Spleen (tissue), 11 donors: Measurements from ENCODE around the gene NFYB. TPM values are rescaled to one million over a fixed set of nuclear protein-coding genes. Genes with fewer than 3 reads are reported as not detected.

Source experiments
- DNase-seq: peaks from one replicate; pipeline ENCODE4 v3.0.0-alpha.2; 2020
- H3K27ac ChIP-seq, 8 donors: fragments of 200-600 bp; sonication (generic) in 7 of 8; 1 replicate in 4 of 8; 2 replicates in 4 of 8; pipeline versions ENCODE4 v1.5.0 to v1.8.0; 2016 to 2021; ENCODE audit warnings: inconsistent platforms in 4 of 8, mild to moderate bottlenecking in 4 of 8, moderate library complexity in 1 of 8
- H3K27me3 ChIP-seq, 7 donors: fragments of 200-600 bp; sonication (generic) in 6 of 7; replicated peaks in 1 of 7; 1 replicate in 4 of 7; 2 replicates in 3 of 7; pipeline versions ENCODE4 v1.5.0 to v1.8.0; 2016 to 2021; ENCODE audit warnings: inconsistent platforms in 3 of 7, mild to moderate bottlenecking in 1 of 7
- H3K36me3 ChIP-seq, 6 donors: fragments of 200-600 bp; sonication (generic) in 5 of 6; 1 replicate in 4 of 6; 2 replicates in 2 of 6; pipeline versions ENCODE4 v1.5.0 to v1.8.0; 2016 to 2021; ENCODE audit warnings: inconsistent platforms in 2 of 6
- H3K4me1 ChIP-seq, 6 donors: fragments of 200-600 bp; sonication (generic) in 5 of 6; 1 replicate in 3 of 6; 2 replicates in 3 of 6; pipeline versions ENCODE4 v1.5.0 to v1.8.0; 2016 to 2021; ENCODE audit warnings: inconsistent platforms in 3 of 6
- H3K4me3 ChIP-seq, 8 donors: fragments of 200-600 bp; sonication (generic) in 7 of 8; 1 replicate in 4 of 8; 2 replicates in 4 of 8; pipeline versions ENCODE4 v1.5.0 to v1.8.0; 2016 to 2021; ENCODE audit warnings: inconsistent platforms in 4 of 8, mild to moderate bottlenecking in 4 of 8, moderate library complexity in 2 of 8
- H3K9me3 ChIP-seq, 8 donors: fragments of 200-600 bp; sonication (generic) in 7 of 8; 1 replicate in 4 of 8; 2 replicates in 4 of 8; pipeline versions ENCODE4 v1.5.0 to v1.8.0; 2016 to 2021; ENCODE audit warnings: inconsistent platforms in 4 of 8
- POLR2A ChIP-seq, 3 donors: fragments of 450-650 bp; IDR thresholded peaks; one replicate each; pipeline ENCODE4 v1.5.1; 2017; ENCODE audit warnings: antibody characterized with exemption in 3 of 3, mild to moderate bottlenecking in 1 of 3
- POLR2AphosphoS5 ChIP-seq, 3 donors: sonication (generic); formaldehyde crosslinking; IDR thresholded peaks; one replicate each; pipeline ENCODE4 v1.5.1; 2017; ENCODE audit warnings: antibody characterized with exemption in 3 of 3
- WGBS, 5 donors: extraction: QIAGEN DNeasy Blood & Tissue Kit in 3 of 5; methylation state at CpG; one replicate each; pipeline versions ENCODE4 v1.1.5 to v1.1.7; 2013 to 2018; 5-methylcytosine and 5-hydroxymethylcytosine counted together
- intact Hi-C: fragments of 100-400 bp; cut with DNase I; formaldehyde crosslinking; loops from one replicate; pipeline ENCODE4 v1.15.0; 2023; ENCODE audit warnings: low total_unique reads
- polyA plus RNA-seq, 3 donors: library from polyadenylated mRNA; stranded (reverse); fragments of 200-250 nt; gene quantifications; one replicate each; pipeline ENCODE4 v1.2.1, GENCODE V29; 2013
- total RNA-seq, 7 donors: library from RNA; depleted of rRNA in 3 of 7; stranded (reverse); fragments of >200 nt in 3 of 7; fragmentation: NEBNext Ultra II Directional in 4 of 7; extraction: Animal tissue kit (Norgen Biotek cat#: 25700) in 4 of 7; gene quantifications; one replicate each; pipeline versions ENCODE4 v1.1.0 to v1.2.1, GENCODE V29; 2016 to 2021
- TF ChIP-seq, protein P1 (sequence below), 11 experiments: fragments of 200-600 bp in 7 of 11; fragments of 450-650 bp in 4 of 11; sonication (generic) in 4 of 11; IDR thresholded peaks in 8 of 11; conservative IDR thresholded peaks in 3 of 11; 1 replicate in 7 of 11; 2 replicates in 4 of 11; pipeline versions ENCODE4 v1.4.0 to v1.8.0; 2016 to 2021; ENCODE audit warnings: antibody characterized with exemption in 11 of 11, inconsistent platforms in 4 of 11, mild to moderate bottlenecking in 1 of 11
- donor health status: healthy with polysubstance abuse.
- donor health status: DM: no; HTN: no; CAD: no; lungs with moderate emphysema.
- donor health status: DM: no; HTN: no; CAD: no.
- donor health status: Bipolar disorder and iron deficiency.
- donor health status: healthy.
- donor health status: DM: no; HTN: no; CAD: no.
- donor health status: DM: yes; HTN: yes; CAD: no.

NFYB gene
- total and polyA plus RNA-seq, 10 donors = 21.1 to 28.3 (median 25.6) TPM

DNA sequence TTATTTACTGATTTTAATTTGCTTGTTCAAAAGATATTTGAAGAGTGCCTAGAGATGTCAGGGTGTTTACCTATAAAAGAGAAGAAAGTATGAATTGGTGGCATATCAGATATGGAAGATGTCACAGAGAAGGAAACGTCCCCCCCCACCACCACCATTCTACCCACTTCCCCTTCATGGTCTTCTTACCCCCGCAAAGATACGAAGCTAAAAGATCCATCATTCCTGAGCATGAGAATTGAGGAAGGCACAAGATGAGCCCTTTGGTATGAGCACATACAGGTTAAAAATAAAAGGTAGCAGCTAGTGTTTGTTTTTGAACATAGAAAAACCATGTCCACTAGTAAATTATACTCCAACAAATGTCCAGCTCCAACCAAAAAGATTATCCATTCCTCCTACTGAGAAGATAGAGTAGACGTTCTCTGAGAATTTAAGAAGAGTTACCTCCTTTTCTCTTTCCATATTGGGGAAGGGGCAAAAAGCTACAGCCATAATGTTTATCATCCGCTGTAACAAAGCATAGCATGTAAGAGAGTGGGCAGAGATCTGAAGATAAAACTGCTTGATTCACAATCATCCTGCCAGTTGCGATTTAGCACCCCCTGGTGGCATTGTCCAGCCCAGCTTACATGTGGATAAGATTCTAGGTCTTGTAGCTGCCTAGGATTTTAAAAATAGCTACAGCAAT is 29.1 kb downstream of the NFYB start:
- Histone ChIP-seq H3K27ac (no peak overlapping the region), H3K4me1 (peaks cover 0 to 12% (median 6%) of the 10 kb centered on the region in 6 donors), H3K4me3 (no peak overlapping the region), H3K9me3 (no peaks in the 10 kb centered on the region), H3K36me3 (peaks cover 0 to 9% (median 0%) of the 10 kb centered on the region in 6 donors), H3K27me3 (no peaks in the 10 kb centered on the region)
- TF ChIP-seq POLR2AphosphoS5 (IDR thresholded peaks at IDR 0.05) = peak in 1 of 3 donors; percentile 24
- TF ChIP-seq, protein P1, sequence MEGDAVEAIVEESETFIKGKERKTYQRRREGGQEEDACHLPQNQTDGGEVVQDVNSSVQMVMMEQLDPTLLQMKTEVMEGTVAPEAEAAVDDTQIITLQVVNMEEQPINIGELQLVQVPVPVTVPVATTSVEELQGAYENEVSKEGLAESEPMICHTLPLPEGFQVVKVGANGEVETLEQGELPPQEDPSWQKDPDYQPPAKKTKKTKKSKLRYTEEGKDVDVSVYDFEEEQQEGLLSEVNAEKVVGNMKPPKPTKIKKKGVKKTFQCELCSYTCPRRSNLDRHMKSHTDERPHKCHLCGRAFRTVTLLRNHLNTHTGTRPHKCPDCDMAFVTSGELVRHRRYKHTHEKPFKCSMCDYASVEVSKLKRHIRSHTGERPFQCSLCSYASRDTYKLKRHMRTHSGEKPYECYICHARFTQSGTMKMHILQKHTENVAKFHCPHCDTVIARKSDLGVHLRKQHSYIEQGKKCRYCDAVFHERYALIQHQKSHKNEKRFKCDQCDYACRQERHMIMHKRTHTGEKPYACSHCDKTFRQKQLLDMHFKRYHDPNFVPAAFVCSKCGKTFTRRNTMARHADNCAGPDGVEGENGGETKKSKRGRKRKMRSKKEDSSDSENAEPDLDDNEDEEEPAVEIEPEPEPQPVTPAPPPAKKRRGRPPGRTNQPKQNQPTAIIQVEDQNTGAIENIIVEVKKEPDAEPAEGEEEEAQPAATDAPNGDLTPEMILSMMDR (IDR thresholded peaks at IDR 0.05 in 8 of 11, conservative IDR thresholded peaks at IDR 0.05 in 3 of 11) = peak; percentile 65 to 87 (median 77)
- TF ChIP-seq POLR2A (IDR thresholded peaks at IDR 0.05) = no peak
- WGBS, 5 donors = 17 to 35% (median 26%) methylated on average over 6 of the region's 6 CpGs
- intact Hi-C loops = loop anchor here (5.0 kb wide), 2 partner anchors 52 to 232 kb away; no protein-coding TSS in a partner anchor
- peak; percentile 89 for DNase-seq

GRCh38 chr12:104106965-104107364 is 31.0 kb downstream of the NFYB start:
- intact Hi-C loops = loop anchor here (5.0 kb wide), 2 partner anchors 50 to 230 kb away; no protein-coding TSS in a partner anchor
- TF ChIP-seq, protein P1 (IDR thresholded peaks at IDR 0.05 in 8 of 11, conservative IDR thresholded peaks at IDR 0.05 in 3 of 11) = no peak
- no peak for TF ChIP-seq POLR2A (IDR thresholded peaks at IDR 0.05)
- no peak for TF ChIP-seq POLR2AphosphoS5 (IDR thresholded peaks at IDR 0.05)
- no peak for DNase-seq
- H3K36me3 ChIP-seq = peaks cover 0 to 27% (median 6%) of the 10 kb centered on the region in 6 donors
- H3K9me3 ChIP-seq = no peaks in the 10 kb centered on the region
- H3K27ac ChIP-seq = no peak overlapping the region
- no peaks in the 10 kb centered on the region for H3K27me3 ChIP-seq
- H3K4me3 ChIP-seq = no peak overlapping the region
- peaks cover 0 to 12% (median 6%) of the 10 kb centered on the region in 6 donors for H3K4me1 ChIP-seq
- whole genome bisulfite sequencing, 5 donors = 49 to 92% (median 67%) methylated on average over 2 of the region's 2 CpGs

GRCh38 chr12:104105461-104105860 is 32.5 kb downstream of the NFYB start:
- Histone ChIP-seq H3K27ac (no peak overlapping the region), H3K27me3 (no peaks in the 10 kb centered on the region), H3K4me3 (no peak overlapping the region), H3K4me1 (peaks cover 0 to 12% (median 6%) of the 10 kb centered on the region in 6 donors), H3K9me3 (no peaks in the 10 kb centered on the region), H3K36me3 (peaks cover 0 to 42% (median 17%) of the 10 kb centered on the region in 6 donors)
- no peak for DNase-seq
- TF ChIP-seq POLR2A (IDR thresholded peaks at IDR 0.05) = no peak
- TF ChIP-seq POLR2AphosphoS5 (IDR thresholded peaks at IDR 0.05) = no peak
- TF ChIP-seq, protein P1 (IDR thresholded peaks at IDR 0.05 in 8 of 11, conservative IDR thresholded peaks at IDR 0.05 in 3 of 11) = no peak
- intact Hi-C loops = loop anchor here (5.0 kb wide), 2 partner anchors 48 to 228 kb away; no protein-coding TSS in a partner anchor

GRCh38 chr12:104097954-104098353 is 40.1 kb downstream of the NFYB start:
- Histone ChIP-seq H3K4me1 (no peaks in the 10 kb centered on the region), H3K27ac (no peak overlapping the region), H3K36me3 (peaks cover 0 to 100% (median 74%) of the 10 kb centered on the region in 6 donors), H3K27me3 (no peaks in the 10 kb centered on the region), H3K9me3 (no peaks in the 10 kb centered on the region), H3K4me3 (no peak overlapping the region)
- no peak for DNase-seq
- 96 to 99% (median 98%) methylated on average over 2 of the region's 2 CpGs for WGBS, 5 donors
- TF ChIP-seq POLR2AphosphoS5 (IDR thresholded peaks at IDR 0.05) = no peak
- no peak for TF ChIP-seq POLR2A (IDR thresholded peaks at IDR 0.05)
- TF ChIP-seq, protein P1 (IDR thresholded peaks at IDR 0.05 in 8 of 11, conservative IDR thresholded peaks at IDR 0.05 in 3 of 11) = no peak
- intact Hi-C loops = no loop called here
